OCI-LY7 (cell line): ENCODE results near the gene PFKP.

ENCODE experiments used
- EZH2phosphoT487 ChIP-seq: fragments of 200-600 bp; sonication (generic); IDR thresholded peaks from 2 replicates; pipeline ENCODE4 v1.6.1; 2018; ENCODE audit warnings: low read depth, borderline replicate concordance, mild to moderate bottlenecking, mixed run types, antibody characterized with exemption, low read length, moderate library complexity, mixed read lengths
- TF ChIP-seq, protein P1 (sequence below): fragments of 200-600 bp; sonication (generic); conservative IDR thresholded peaks from 2 replicates; pipeline ENCODE4 v1.5.1; 2014; ENCODE audit warnings: mild to moderate bottlenecking, antibody characterized with exemption, low read length, moderate library complexity, mixed read lengths

- no peak for TF ChIP-seq EZH2phosphoT487
- TF ChIP-seq, protein P1, sequence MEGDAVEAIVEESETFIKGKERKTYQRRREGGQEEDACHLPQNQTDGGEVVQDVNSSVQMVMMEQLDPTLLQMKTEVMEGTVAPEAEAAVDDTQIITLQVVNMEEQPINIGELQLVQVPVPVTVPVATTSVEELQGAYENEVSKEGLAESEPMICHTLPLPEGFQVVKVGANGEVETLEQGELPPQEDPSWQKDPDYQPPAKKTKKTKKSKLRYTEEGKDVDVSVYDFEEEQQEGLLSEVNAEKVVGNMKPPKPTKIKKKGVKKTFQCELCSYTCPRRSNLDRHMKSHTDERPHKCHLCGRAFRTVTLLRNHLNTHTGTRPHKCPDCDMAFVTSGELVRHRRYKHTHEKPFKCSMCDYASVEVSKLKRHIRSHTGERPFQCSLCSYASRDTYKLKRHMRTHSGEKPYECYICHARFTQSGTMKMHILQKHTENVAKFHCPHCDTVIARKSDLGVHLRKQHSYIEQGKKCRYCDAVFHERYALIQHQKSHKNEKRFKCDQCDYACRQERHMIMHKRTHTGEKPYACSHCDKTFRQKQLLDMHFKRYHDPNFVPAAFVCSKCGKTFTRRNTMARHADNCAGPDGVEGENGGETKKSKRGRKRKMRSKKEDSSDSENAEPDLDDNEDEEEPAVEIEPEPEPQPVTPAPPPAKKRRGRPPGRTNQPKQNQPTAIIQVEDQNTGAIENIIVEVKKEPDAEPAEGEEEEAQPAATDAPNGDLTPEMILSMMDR: no peak
Observed at GRCh38 chr10:3122034-3122433, 54.7 kb downstream of the PFKP start.
